GM12878 (cell line): ENCODE measurements around the gene PRTN3. TPM values are rescaled to one million over a fixed set of nuclear protein-coding genes. Genes with fewer than 3 reads are reported as not detected.
A peak's percentile ranks its signal among the peaks of the same experiment; 100 is the strongest.

Experiments
- ATAC-seq: fragments of 200-7000 bp; cut with Tn5 transposase; 3 replicates; pipeline ENCODE4 v1.9.1; 2020; ENCODE audit warnings: mild to moderate bottlenecking, moderate library complexity
- BruUV-seq: library from RNA; stranded (reverse); fragments of 400-500 nt; replicated peaks from 2 replicates; lab custom pipeline; 2021; lab: Mats Ljungman, UMichigan
- CTCF ChIA-PET: fragments of 300-600 bp; sonication (Branson Sonifier 250); formaldehyde crosslinking; extraction: SDS; loops from one replicate; lab custom pipeline; 2021; ENCODE audit warnings: inconsistent platforms; lab: Yijun Ruan, JAX
- POLR2A ChIA-PET: fragments of 350-600 bp; formaldehyde crosslinking; extraction: SDS; loops from one replicate; lab custom pipeline; 2021; ENCODE audit warnings: inconsistent platforms; lab: Charles Lee
- RAD21 ChIA-PET: fragments of 300-600 bp; sonication (Branson Sonifier 250); formaldehyde crosslinking; loops from one replicate; lab custom pipeline; 2023; ENCODE audit warnings: antibody characterized with exemption; ENCODE audit not compliant: unreplicated experiment; lab: Charles Lee
- SMC1A ChIA-PET: fragments of 300-600 bp; sonication (Branson Sonifier 250); formaldehyde crosslinking; loops from one replicate; lab custom pipeline; 2023; ENCODE audit not compliant: unreplicated experiment, uncharacterized antibody; lab: Charles Lee
- DNase-seq: peaks from one replicate; pipeline ENCODE4 v3.0.0-alpha.2; 2011; ENCODE audit warnings: low read depth, low spot score
- FAIRE-seq: peaks from 3 replicates; lab custom pipeline; 2011; peaks lifted over from hg19 to GRCh38; lab: Jason Lieb, UNC
- H2AFZ ChIP-seq: 2 replicates; pipeline ENCODE4 v1.6.0; 2011; ENCODE audit warnings: low read depth, low read length, control low read depth; ENCODE audit not compliant: control insufficient read depth
- H3K27ac ChIP-seq: 2 replicates; pipeline ENCODE4 v1.5.1; 2011; ENCODE audit warnings: control low read depth; ENCODE audit not compliant: control insufficient read depth, insufficient read depth
- H3K27me3 ChIP-seq, 2 experiments: replicated peaks in 1 of 2; 2 replicates each; pipeline versions ENCODE4 v1.6.0 to v1.6.1; 2011; ENCODE audit warnings: low read length in 1 of 2; ENCODE audit not compliant: control insufficient read depth in 2 of 2, insufficient read depth in 2 of 2
- H3K36me3 ChIP-seq, 2 experiments: 2 replicates each; pipeline ENCODE4 v1.5.1; 2011; ENCODE audit warnings: low read length in 1 of 2; ENCODE audit not compliant: control insufficient read depth in 2 of 2, insufficient read depth in 2 of 2
- H3K4me1 ChIP-seq: 2 replicates; pipeline ENCODE4 v1.6.1; 2011; ENCODE audit warnings: mild to moderate bottlenecking, low read length, moderate library complexity, mixed read lengths; ENCODE audit not compliant: control insufficient read depth, insufficient read depth
- H3K4me2 ChIP-seq: 2 replicates; pipeline ENCODE4 v1.6.0; 2011; ENCODE audit warnings: control low read depth; ENCODE audit not compliant: control insufficient read depth, insufficient read depth
- H3K4me3 ChIP-seq: fragments of 200-600 bp; sonication (generic); 2 replicates; pipeline ENCODE4 v1.5.1; 2016
- H3K79me2 ChIP-seq: 2 replicates; pipeline ENCODE4 v1.6.0; 2011; ENCODE audit warnings: low read length; ENCODE audit not compliant: control insufficient read depth, insufficient read depth
- H3K9ac ChIP-seq: 2 replicates; pipeline ENCODE4 v1.8.0; 2011; ENCODE audit warnings: low read length, control low read depth, mixed read lengths; ENCODE audit not compliant: control insufficient read depth, insufficient read depth
- H3K9me3 ChIP-seq: replicated peaks from 3 replicates; pipeline ENCODE4 v1.5.1; 2011; ENCODE audit warnings: mild to moderate bottlenecking, low read length; ENCODE audit not compliant: control insufficient read depth, insufficient read depth
- H4K20me1 ChIP-seq: 2 replicates; pipeline ENCODE4 v1.6.0; 2011; ENCODE audit not compliant: control insufficient read depth, insufficient read depth
- CBX3 ChIP-seq: fragments of 200-600 bp; sonication (generic); IDR thresholded peaks from 2 replicates; pipeline ENCODE4 v1.6.1; 2016; ENCODE audit warnings: low read depth, borderline replicate concordance
- HDAC6 ChIP-seq: fragments of 200-600 bp; sonication (generic); IDR thresholded peaks from one replicate; pipeline ENCODE4 v1.8.0; 2017; ENCODE audit warnings: antibody characterized with exemption; ENCODE audit not compliant: unreplicated experiment
- LARP7 ChIP-seq: fragments of 450-650 bp; IDR thresholded peaks from 2 replicates; pipeline ENCODE4 v1.6.1; 2017; ENCODE audit warnings: mild to moderate bottlenecking
- NBN ChIP-seq: fragments of 450-650 bp; IDR thresholded peaks from 2 replicates; pipeline ENCODE4 v1.6.1; 2016
- PBX3 ChIP-seq: IDR thresholded peaks from 2 replicates; pipeline ENCODE4 v1.6.1; 2011; ENCODE audit warnings: mild to moderate bottlenecking, low read depth, low read length, moderate library complexity; ENCODE audit not compliant: insufficient replicate concordance
- POLR2AphosphoS2 ChIP-seq: IDR thresholded peaks from 2 replicates; pipeline ENCODE4 v1.6.1; 2011; ENCODE audit warnings: low read depth, mild to moderate bottlenecking, low read length, improper control_type of control experiment, moderate library complexity
- POU2F2 ChIP-seq: IDR thresholded peaks from 3 replicates; pipeline ENCODE4 v1.6.1; 2011; ENCODE audit warnings: low read depth, mild to moderate bottlenecking, low read length, borderline replicate concordance
- SKIL ChIP-seq: fragments of 450-650 bp; IDR thresholded peaks from 2 replicates; pipeline ENCODE4 v1.6.1; 2017; ENCODE audit warnings: mild to moderate bottlenecking, low read depth, inconsistent platforms; ENCODE audit not compliant: poor library complexity, severe bottlenecking
- TCF3 ChIP-seq: IDR thresholded peaks from 2 replicates; pipeline ENCODE4 v1.6.1; 2012; ENCODE audit warnings: low read depth, mild to moderate bottlenecking, low read length, borderline replicate concordance; ENCODE audit not compliant: insufficient read depth
- YY1 ChIP-seq: IDR thresholded peaks from 2 replicates; pipeline ENCODE4 v1.6.1; 2011; ENCODE audit warnings: low read depth, mild to moderate bottlenecking, low read length
- ZBTB11 ChIP-seq: fragments of 450-650 bp; formaldehyde crosslinking; IDR thresholded peaks from 2 replicates; pipeline ENCODE4 v1.5.0; 2022; ENCODE audit warnings: mild to moderate bottlenecking, missing genetic modification characterization
- ZBTB33 ChIP-seq: fragments of 450-650 bp; IDR thresholded peaks from 2 replicates; pipeline ENCODE4 v1.6.1; 2017; ENCODE audit warnings: mild to moderate bottlenecking
- ZNF207 ChIP-seq: fragments of 450-650 bp; IDR thresholded peaks from 2 replicates; pipeline ENCODE4 v1.6.1; 2014; ENCODE audit warnings: antibody characterized with exemption, mild to moderate bottlenecking, borderline replicate concordance
- ZNF622 ChIP-seq: fragments of 450-650 bp; IDR thresholded peaks from 2 replicates; pipeline ENCODE4 v1.6.1; 2017; ENCODE audit warnings: mild to moderate bottlenecking, inconsistent platforms
- WGBS: methylation state at CpG from one replicate; pipeline ENCODE4 v1.1.6; 2016; ENCODE audit warnings: low lambda C conversion rate; ENCODE audit not compliant: insufficient replicate concordance, insufficient coverage; ENCODE audit errors: missing lambda C conversion rate; 5-methylcytosine and 5-hydroxymethylcytosine counted together
- in situ Hi-C: fragments of 300-500 bp; cut with MboI; formaldehyde crosslinking; loops from 9 replicates; pipeline ENCODE4 v1.14.3; 2018; ENCODE audit warnings: mixed read lengths
- intact Hi-C: fragments of 100-400 bp; cut with micrococcal nuclease; formaldehyde crosslinking; loops from one replicate; pipeline ENCODE4 v1.14.2; 2022; ENCODE audit not compliant: unreplicated experiment
- polyA plus RNA-seq, 11 experiments: library from polyadenylated mRNA; depleted of rRNA in 4 of 11; unstranded in 6 of 11; stranded (reverse) in 5 of 11; fragments of >200 nt; fragmentation: Nextera tagmentation in 4 of 11; fragmentation: Illumina TruSeq in 1 of 11; extraction: Ambion mirVana in 4 of 11; extraction: Trizol in 1 of 11; gene quantifications; 1 replicate in 1 of 11; 2 replicates in 10 of 11; pipeline versions ENCODE4 v1.2.1 to v1.2.3, GENCODE V29; 2011 to 2016; ENCODE audit warnings: inconsistent platforms in 2 of 11, missing spikeins in 2 of 11, low read depth in 1 of 11
- total RNA-seq, 4 experiments: library from RNA; depleted of rRNA in 3 of 4; stranded (reverse); fragments of >200 nt in 3 of 4; fragmentation: Illumina TruSeq in 1 of 4; extraction: Trizol in 1 of 4; gene quantifications; 2 replicates each; pipeline versions ENCODE4 v1.2.1 to v1.2.3, GENCODE V29; 2013 to 2021

The PRTN3 gene
- total and polyA plus RNA-seq, 10 of the 15 experiments (the other 5 are each of a cell fraction or from before 2014, with no cell fraction given) = 0.08 TPM; not detected in 9

GRCh38 chr19:844546-844971 lies 3.8 kb downstream of the PRTN3 start:
- Histone ChIP-seq H2AFZ (no peak overlapping the region), H3K4me1 (peaks cover 2% of the 10 kb centered on the region; the same call in 1 of the 2 replicates), H4K20me1 (no peaks in the 10 kb centered on the region), H3K4me3 (no peak overlapping the region), H3K27ac (no peak overlapping the region), H3K9ac (no peak overlapping the region), H3K27me3 (no peaks in the 10 kb centered on the region; a peak in 1 of 4 replicates), H3K4me2 (no peak overlapping the region), H3K9me3 (no peaks in the 10 kb centered on the region; the same call in 2 of the 3 replicates), H3K36me3 (no peaks in the 10 kb centered on the region), H3K79me2 (no peaks in the 10 kb centered on the region)
- POLR2A ChIA-PET = interaction anchor here (0.6 to 0.9 kb wide), 3 partner anchors 33 to 165 kb away, joined by 3 to 4 read pairs (median 3); no protein-coding TSS in a partner anchor
- CTCF ChIA-PET = interaction anchor here (1.3 kb wide), 1 partner anchor 19 kb away, joined by 3 read pairs; no protein-coding TSS in a partner anchor
- ATAC-seq = peak; percentile 63
- SMC1A ChIA-PET = no interaction called here
- in situ Hi-C loops (no loop called here), intact Hi-C loops (no loop called here)
- RAD21 ChIA-PET = interaction anchor here (1.2 kb wide), 1 partner anchor 62 kb away, joined by 4 read pairs; no protein-coding TSS in a partner anchor
- FAIRE-seq = no peak
- WGBS = 14% methylated on average over 7 of the region's 11 CpGs
- no peak for TF ChIP-seq PBX3
- TF ChIP-seq POLR2AphosphoS2 = no peak
- no peak for TF ChIP-seq ZBTB33
- no peak for TF ChIP-seq POU2F2
- TF ChIP-seq NBN = no peak
- TF ChIP-seq ZNF622 = no peak
- TF ChIP-seq ZBTB11 (CRISPR knock-in tag) = no peak
- no peak for TF ChIP-seq ZNF207
- TF ChIP-seq YY1 = no peak
- no peak for TF ChIP-seq CBX3
- no peak for TF ChIP-seq TCF3
- no peak for TF ChIP-seq HDAC6
- TF ChIP-seq SKIL = no peak
- TF ChIP-seq LARP7 = no peak
- DNase-seq = no peak
- no TSS peak for BruUV-seq
